ENCODE results near the gene SERP2. TPM values are rescaled to one million over a fixed set of nuclear protein-coding genes. Genes with fewer than 3 reads are reported as not detected.
"Not testable (repeated sequence)": the region's sequence is repeated elsewhere in the genome, so short reads cannot be mapped to it uniquely, and the experiment has no call there.

Gene SERP2
- not detected for polyA plus RNA-seq

GRCh38 chr13:44373601-44374347 lies at the start of gene SERP2:
SERP2 (plus strand) TSS chr13:44373824; CDS start chr13:44374026, 202 bp downstream.
- no peak within 1 kb of the TSS for H3K27ac Mint-ChIP-seq
- H3K4me3 Mint-ChIP-seq = peak within 1 kb of the TSS in 3 of 4 donors; percentile 9 to 60 (median 32)
- peaks cover 2% of the 10 kb centered on the region for H3K36me3 Mint-ChIP-seq
- peaks cover 0 to 5% (median 3%) of the 10 kb centered on the region in 3 donors for H3K4me1 Mint-ChIP-seq
- peaks cover 24% of the 10 kb centered on the region for H3K27me3 Mint-ChIP-seq
- peaks cover 0 to 4% (median 0%) of the 10 kb centered on the region in 3 donors for H3K9me3 Mint-ChIP-seq

- H3K36me3 Mint-ChIP-seq = peaks cover 3% of the 10 kb centered on the region
- H3K9me3 Mint-ChIP-seq = peaks cover 0 to 8% (median 2%) of the 10 kb centered on the region in 3 donors
- H3K4me3 Mint-ChIP-seq = peak overlapping the region in 1 of 4 donors; percentile 19
- peaks cover 2% of the 10 kb centered on the region for H3K27me3 Mint-ChIP-seq
- no peak overlapping the region for H3K27ac Mint-ChIP-seq
- H3K4me1 Mint-ChIP-seq = no peaks in the 10 kb centered on the region
Measured at GRCh38 chr13:44326961-44327360, 46.7 kb upstream of the SERP2 start.

GRCh38 chr13:44329041-44329440 lies 44.6 kb upstream of the SERP2 start:
- H3K4me3 Mint-ChIP-seq, H3K27ac Mint-ChIP-seq, H3K4me1 Mint-ChIP-seq, H3K9me3 Mint-ChIP-seq, H3K27me3 Mint-ChIP-seq, H3K36me3 Mint-ChIP-seq: not testable (repeated sequence)

GRCh38 chr13:44329909-44330545 lies 43.6 kb upstream of the SERP2 start:
- no peak overlapping the region for H3K4me3 Mint-ChIP-seq
- no peak overlapping the region for H3K27ac Mint-ChIP-seq
- H3K4me1 Mint-ChIP-seq = no peaks in the 10 kb centered on the region
- peaks cover 0 to 8% (median 0%) of the 10 kb centered on the region in 3 donors for H3K9me3 Mint-ChIP-seq
- H3K27me3 Mint-ChIP-seq = peaks cover 4% of the 10 kb centered on the region
- H3K36me3 Mint-ChIP-seq = peaks cover 3% of the 10 kb centered on the region

- Mint-ChIP-seq H3K9me3 (peaks cover 0 to 8% (median 0%) of the 10 kb centered on the region in 3 donors), H3K4me3 (no peak overlapping the region), H3K27me3 (peaks cover 4% of the 10 kb centered on the region), H3K36me3 (no peaks in the 10 kb centered on the region), H3K4me1 (no peaks in the 10 kb centered on the region), H3K27ac (no peak overlapping the region)
Measured at GRCh38 chr13:44331446-44331845, 42.2 kb upstream of the SERP2 start.

GRCh38 chr13:44331912-44332851 lies 41.4 kb upstream of the SERP2 start:
- Mint-ChIP-seq H3K4me3 (no peak overlapping the region), H3K27ac (no peak overlapping the region), H3K27me3 (peaks cover 4% of the 10 kb centered on the region), H3K4me1 (peaks cover 0 to 2% (median 0%) of the 10 kb centered on the region in 3 donors), H3K9me3 (peaks cover 0 to 8% (median 0%) of the 10 kb centered on the region in 3 donors), H3K36me3 (no peaks in the 10 kb centered on the region)

GRCh38 chr13:44333950-44334655 lies 39.5 kb upstream of the SERP2 start:
- no peak overlapping the region for H3K4me3 Mint-ChIP-seq
- peaks cover 0 to under 1% (median 0%) of the 10 kb centered on the region in 3 donors for H3K9me3 Mint-ChIP-seq
- H3K4me1 Mint-ChIP-seq = peaks cover 0 to 2% (median 0%) of the 10 kb centered on the region in 3 donors
- no peak overlapping the region for H3K27ac Mint-ChIP-seq
- no peaks in the 10 kb centered on the region for H3K36me3 Mint-ChIP-seq
- peaks cover 1% of the 10 kb centered on the region for H3K27me3 Mint-ChIP-seq

GRCh38 chr13:44334751-44335150 lies 38.9 kb upstream of the SERP2 start:
- H3K27ac Mint-ChIP-seq = no peak overlapping the region
- H3K27me3 Mint-ChIP-seq = peaks cover 1% of the 10 kb centered on the region

GRCh38 chr13:44336934-44337333 lies 36.7 kb upstream of the SERP2 start:
- H3K4me3 Mint-ChIP-seq = no peak overlapping the region
- H3K9me3 Mint-ChIP-seq = peaks cover 0 to 4% (median 3%) of the 10 kb centered on the region in 3 donors
- peaks cover 0 to 2% (median 0%) of the 10 kb centered on the region in 3 donors for H3K4me1 Mint-ChIP-seq
- H3K36me3 Mint-ChIP-seq = no peaks in the 10 kb centered on the region
- H3K27ac Mint-ChIP-seq = no peak overlapping the region
- peaks cover 1% of the 10 kb centered on the region for H3K27me3 Mint-ChIP-seq

More at GRCh38 chr13:44334751-44335150, 38.9 kb upstream of the SERP2 start:
- Mint-ChIP-seq H3K4me3 (no peak overlapping the region), H3K36me3 (no peaks in the 10 kb centered on the region), H3K9me3 (no peaks in the 10 kb centered on the region), H3K4me1 (peaks cover 0 to 2% (median 0%) of the 10 kb centered on the region in 3 donors)

GRCh38 chr13:44337581-44337980 lies 36.0 kb upstream of the SERP2 start:
- Mint-ChIP-seq H3K27ac (no peak overlapping the region), H3K9me3 (peaks cover 1 to 4% (median 3%) of the 10 kb centered on the region in 3 donors), H3K36me3 (peaks cover 1% of the 10 kb centered on the region), H3K4me1 (peaks cover 0 to 2% (median 2%) of the 10 kb centered on the region in 3 donors), H3K27me3 (no peaks in the 10 kb centered on the region), H3K4me3 (no peak overlapping the region)

GRCh38 chr13:44340508-44340907 lies 33.1 kb upstream of the SERP2 start:
- Mint-ChIP-seq H3K36me3 (peaks cover 1% of the 10 kb centered on the region), H3K4me3 (no peak overlapping the region), H3K4me1 (peaks cover 0 to 2% (median 2%) of the 10 kb centered on the region in 3 donors), H3K27ac (no peak overlapping the region), H3K9me3 (peaks cover 3 to 4% (median 4%) of the 10 kb centered on the region in 3 donors), H3K27me3 (peaks cover 3% of the 10 kb centered on the region)

- Mint-ChIP-seq H3K36me3 (peaks cover 1% of the 10 kb centered on the region), H3K9me3 (peaks cover 3 to 6% (median 4%) of the 10 kb centered on the region in 3 donors), H3K27ac (no peak overlapping the region), H3K4me3 (no peak overlapping the region), H3K4me1 (peaks cover 0 to 2% (median 0%) of the 10 kb centered on the region in 3 donors), H3K27me3 (peaks cover 4% of the 10 kb centered on the region)
Measured at GRCh38 chr13:44342741-44343140, 30.9 kb upstream of the SERP2 start.

GRCh38 chr13:44346534-44346933 lies 27.1 kb upstream of the SERP2 start:
- Mint-ChIP-seq H3K27me3 (peaks cover 6% of the 10 kb centered on the region), H3K36me3 (peaks cover 1% of the 10 kb centered on the region), H3K9me3 (peaks cover 0 to 7% (median 0%) of the 10 kb centered on the region in 3 donors), H3K4me3 (no peak overlapping the region), H3K4me1 (peaks cover 0 to 2% (median 0%) of the 10 kb centered on the region in 3 donors), H3K27ac (no peak overlapping the region)

- H3K27ac Mint-ChIP-seq = no peak overlapping the region
- peaks cover 6% of the 10 kb centered on the region for H3K27me3 Mint-ChIP-seq
- H3K36me3 Mint-ChIP-seq = peaks cover 1% of the 10 kb centered on the region
- peaks cover 0 to 7% (median 0%) of the 10 kb centered on the region in 3 donors for H3K9me3 Mint-ChIP-seq
- H3K4me1 Mint-ChIP-seq = peaks cover 0 to 2% (median 0%) of the 10 kb centered on the region in 3 donors
- H3K4me3 Mint-ChIP-seq = no peak overlapping the region
Measured at GRCh38 chr13:44347301-44347700, 26.3 kb upstream of the SERP2 start.

Measured in IgD-negative memory B cell (primary cell).